GM06990 (cell line): ENCODE measurements around the gene DCAF15.
A peak's percentile ranks its signal among the peaks of the same experiment; 100 is the strongest.

Source experiments
- DNase-seq: peaks from one replicate; pipeline ENCODE4 v3.0.0-alpha.2; 2011; ENCODE audit not compliant: insufficient read length; ENCODE audit errors: extremely low read depth
- H3K27me3 ChIP-seq: replicated peaks from 2 replicates; pipeline ENCODE4 v1.6.0; 2011; ENCODE audit warnings: low read length; ENCODE audit not compliant: control insufficient read depth, insufficient read depth
- H3K36me3 ChIP-seq: 2 replicates; pipeline ENCODE4 v1.5.1; 2011; ENCODE audit warnings: low read length; ENCODE audit not compliant: control insufficient read depth, insufficient read depth
- H3K4me3 ChIP-seq: replicated peaks from 2 replicates; pipeline ENCODE4 v1.5.1; 2011; ENCODE audit warnings: low read depth, mild to moderate bottlenecking, control low read depth, low read length
- CTCF ChIP-seq: IDR thresholded peaks from 2 replicates; pipeline ENCODE4 v1.5.1; 2011; ENCODE audit warnings: low read length, control low read depth, mild to moderate bottlenecking, inconsistent platforms; ENCODE audit not compliant: insufficient read depth, poor library complexity, severe bottlenecking

DCAF15 gene

DNA sequence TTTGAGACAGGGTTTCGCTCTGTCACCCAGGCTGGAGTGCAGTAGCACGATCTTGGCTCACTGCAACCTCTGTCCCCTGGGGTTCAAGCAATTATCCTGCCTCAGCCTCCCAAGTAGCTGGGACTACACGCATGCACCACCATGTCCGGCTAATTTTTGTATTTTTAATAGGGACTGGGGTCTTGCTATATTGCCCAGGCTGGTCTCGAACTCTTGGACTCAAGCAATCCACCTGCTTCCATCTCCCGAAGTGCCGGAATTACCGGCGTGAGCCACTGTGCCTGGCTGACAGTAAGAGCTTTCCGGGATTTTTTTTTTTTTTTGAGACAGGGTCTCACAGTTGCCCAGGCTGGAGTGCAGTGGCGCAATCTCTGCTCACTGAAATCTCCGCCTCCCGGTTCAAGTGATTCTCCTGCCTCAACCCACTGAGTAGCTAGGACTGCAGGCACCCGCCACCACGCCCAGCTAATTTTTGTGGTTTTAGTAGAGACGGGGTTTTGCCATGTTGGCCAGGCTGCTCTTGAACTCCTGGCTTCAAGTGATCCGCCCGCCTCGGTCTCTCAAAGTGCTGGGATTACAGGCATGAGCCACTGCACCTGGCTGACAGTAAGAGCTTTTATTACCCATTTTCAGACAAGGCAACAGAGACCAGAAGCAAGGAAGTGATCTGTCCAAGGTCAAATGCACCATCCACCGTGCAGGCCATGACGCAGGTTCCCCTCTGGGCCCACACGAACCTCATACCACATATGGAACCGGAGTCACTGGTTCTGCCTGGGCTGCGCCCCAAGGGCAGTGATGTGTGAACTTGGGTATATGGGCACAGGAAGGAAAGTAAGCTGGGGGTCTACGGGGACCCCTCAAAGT lies 32.8 kb downstream of the DCAF15 start:
- H3K27me3 ChIP-seq, result no peaks in the 10 kb centered on the region
- DNase-seq, result peak; percentile 66
- no peaks in the 10 kb centered on the region; the same call in 1 of the 2 replicates for H3K36me3 ChIP-seq
- TF ChIP-seq CTCF, result no peak
- no peak overlapping the region for H3K4me3 ChIP-seq

- peak overlapping the region; percentile 21; the same call in 1 of the 2 replicates for H3K4me3 ChIP-seq
- peak; percentile 67 for DNase-seq
Measured at GRCh38 chr19:13985771-13986347, 33.5 kb downstream of the DCAF15 start.

DNA sequence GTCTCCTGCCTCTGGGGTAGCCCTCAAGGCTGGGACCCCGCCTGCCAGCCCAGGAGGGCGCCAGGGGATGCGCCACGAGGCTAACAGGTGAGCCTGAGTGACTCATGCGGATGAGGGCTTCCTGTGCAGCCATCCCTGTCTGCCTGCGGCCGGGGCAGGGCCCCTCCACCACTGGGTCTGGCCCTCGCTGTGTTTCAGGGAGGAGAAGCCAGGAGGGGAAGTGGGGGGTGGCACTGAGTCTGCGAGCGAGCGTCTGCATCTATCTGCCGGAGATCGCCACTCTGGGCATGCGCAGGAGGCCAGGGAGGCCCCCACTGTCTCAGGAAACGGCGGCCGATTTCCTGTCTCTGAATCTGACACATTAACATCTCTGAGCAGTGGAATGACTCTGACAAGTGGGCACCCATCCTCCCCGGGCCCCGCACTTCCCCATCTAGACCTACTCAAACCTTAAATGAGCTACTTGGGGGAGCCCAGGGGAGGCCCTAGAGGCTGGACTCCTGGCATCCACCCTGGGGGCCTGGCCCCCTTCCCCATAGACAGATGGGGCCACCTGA lies 34.1 kb downstream of the DCAF15 start:
- Histone ChIP-seq H3K27me3 (no peaks in the 10 kb centered on the region), H3K4me3 (peak overlapping the region; percentile 21; the same call in 1 of the 2 replicates), H3K36me3 (no peaks in the 10 kb centered on the region; the same call in 1 of the 2 replicates)
- peak; percentile 97 for DNase-seq
- TF ChIP-seq CTCF, result no peak

More at GRCh38 chr19:13985771-13986347, 33.5 kb downstream of the DCAF15 start:
- no peak for TF ChIP-seq CTCF
- Histone ChIP-seq H3K27me3 (no peaks in the 10 kb centered on the region), H3K36me3 (no peaks in the 10 kb centered on the region; the same call in 1 of the 2 replicates)

- no peak for TF ChIP-seq CTCF
- peaks cover 1% of the 10 kb centered on the region for H3K36me3 ChIP-seq
- H3K4me3 ChIP-seq, result no peak overlapping the region
- DNase-seq, result no peak
- no peaks in the 10 kb centered on the region for H3K27me3 ChIP-seq
Measured at GRCh38 chr19:13987101-13987890, 35.0 kb downstream of the DCAF15 start.

- no peak for TF ChIP-seq CTCF
- H3K27me3 ChIP-seq, result no peaks in the 10 kb centered on the region
- peaks cover 3% of the 10 kb centered on the region for H3K36me3 ChIP-seq
- no peak overlapping the region for H3K4me3 ChIP-seq
- no peak for DNase-seq
Measured at GRCh38 chr19:13989487-13989886, 37.2 kb downstream of the DCAF15 start.
